NK-92 treated with Interleukin-12 subunit alpha and Interleukin-12 subunit beta, amount 100 ng/mL, for 24 hours (cell line): ENCODE results near the gene DMRT1.
"Not testable (repeated sequence)": the region's sequence is repeated elsewhere in the genome, so short reads cannot be mapped to it uniquely, and the experiment has no call there.

ENCODE experiments used
- DNase-seq: peaks from one replicate; lab custom pipeline; 2025; lab: John Stamatoyannopoulos, UW

Gene DMRT1

GRCh38 chr9:860706-861105 lies 19.2 kb downstream of the DMRT1 start:
- no peak for DNase-seq

GRCh38 chr9:861525-861924 lies 20.0 kb downstream of the DMRT1 start:
- DNase-seq = not testable (repeated sequence)

GRCh38 chr9:875119-875962 lies 33.8 kb downstream of the DMRT1 start:
- peak; percentile 35 for DNase-seq

GRCh38 chr9:876425-876824 lies 34.9 kb downstream of the DMRT1 start:
- no peak for DNase-seq

- no peak for DNase-seq
Observed at GRCh38 chr9:878239-878638, 36.7 kb downstream of the DMRT1 start.

GRCh38 chr9:880725-881124 lies 39.2 kb downstream of the DMRT1 start:
- DNase-seq = peak; percentile 92

GRCh38 chr9:882416-882924 lies 41.0 kb downstream of the DMRT1 start:
- no peak for DNase-seq

- DNase-seq = no peak
Observed at GRCh38 chr9:883011-883410, 41.5 kb downstream of the DMRT1 start.

GRCh38 chr9:886886-887285 lies 45.4 kb downstream of the DMRT1 start:
- DNase-seq = no peak

- no peak for DNase-seq
Observed at GRCh38 chr9:892123-892522, 50.6 kb downstream of the DMRT1 start.

GRCh38 chr9:893115-893514 lies 51.6 kb downstream of the DMRT1 start:
- DNase-seq = no peak

- peak; percentile 88 for DNase-seq
Observed at GRCh38 chr9:893843-894420, 52.4 kb downstream of the DMRT1 start.

GRCh38 chr9:899440-900184 lies 58.1 kb downstream of the DMRT1 start:
- no peak for DNase-seq

GRCh38 chr9:903886-904285 lies 62.4 kb downstream of the DMRT1 start:
- DNase-seq = no peak

GRCh38 chr9:905906-906305 lies 64.4 kb downstream of the DMRT1 start:
- DNase-seq = no peak

- DNase-seq = no peak
Observed at GRCh38 chr9:908536-909205, 67.2 kb downstream of the DMRT1 start.

- peak; percentile 5 for DNase-seq
Observed at GRCh38 chr9:911005-911404, 69.5 kb downstream of the DMRT1 start.

- DNase-seq = no peak
Observed at GRCh38 chr9:912776-913175, 71.3 kb downstream of the DMRT1 start.

- not testable (repeated sequence) for DNase-seq
Observed at GRCh38 chr9:913526-913925, 72.0 kb downstream of the DMRT1 start.

- no peak for DNase-seq
Observed at GRCh38 chr9:917730-918129, 76.2 kb downstream of the DMRT1 start.

GRCh38 chr9:920927-921326 lies 79.4 kb downstream of the DMRT1 start:
- no peak for DNase-seq

- DNase-seq = no peak
Observed at GRCh38 chr9:922171-922570, 80.7 kb downstream of the DMRT1 start.
